Hematopoietic multipotent progenitor cell treated with erythropoietin and hydrocortisone succinate and interleukin-3 and kit ligand, for 15 days (in vitro differentiated cells): ENCODE results near the gene DIO3.

Source experiments
- DNase-seq: peaks from one replicate; pipeline ENCODE4 v3.0.0-alpha.2; 2015; ENCODE audit warnings: low spot score

The DIO3 gene

GRCh38 chr14:101561145-101561896 lies at the start of gene DIO3:
Gene DIO3, plus strand, starts transcription at chr14:101561495.
- DNase-seq: no peak

GRCh38 chr14:101511620-101512375 lies 49.5 kb upstream of the DIO3 start:
- DNase-seq: no peak

DNA sequence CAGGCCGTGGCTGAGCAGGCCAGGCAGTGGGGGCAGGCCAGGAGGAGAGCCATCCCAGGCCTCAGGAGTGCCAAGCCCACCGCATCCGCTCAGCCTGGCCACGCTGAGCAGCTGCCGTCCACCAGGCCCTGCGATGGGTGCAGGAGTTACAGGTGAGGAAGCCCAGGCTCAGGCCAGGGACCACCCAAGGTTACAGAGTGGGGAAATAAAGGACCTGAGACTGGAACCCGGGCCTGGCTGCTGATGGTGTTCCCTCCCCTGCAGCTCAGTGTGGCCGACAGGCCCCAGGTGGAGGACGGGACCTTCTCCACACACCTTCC lies 49.0 kb upstream of the DIO3 start:
- DNase-seq: no peak

DNA sequence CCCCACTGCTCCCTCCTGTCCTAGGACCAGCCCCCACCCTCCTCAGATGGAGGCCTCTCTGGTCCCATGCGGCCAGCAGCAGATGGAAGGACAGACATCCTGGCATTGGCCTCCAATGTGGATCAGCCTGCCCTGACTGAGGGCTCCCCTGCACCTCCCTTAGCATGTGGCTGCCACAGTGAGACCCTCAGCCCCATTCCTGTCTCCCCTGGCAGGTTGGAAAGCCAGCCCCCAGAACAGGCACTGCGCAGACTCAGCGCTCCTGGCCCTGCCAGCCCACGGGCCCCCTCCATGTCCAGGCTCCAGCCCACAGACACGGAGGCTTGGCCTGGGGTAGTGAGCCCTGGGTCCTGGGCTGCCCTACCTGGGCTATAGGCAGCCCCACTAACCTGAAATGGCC lies 47.2 kb upstream of the DIO3 start:
- no peak for DNase-seq

- no peak for DNase-seq
Measured at GRCh38 chr14:101516401-101516800, 44.9 kb upstream of the DIO3 start.

GRCh38 chr14:101518611-101519473 lies 42.5 kb upstream of the DIO3 start:
- no peak for DNase-seq

GRCh38 chr14:101520621-101521472 lies 40.4 kb upstream of the DIO3 start:
- DNase-seq: no peak

DNA sequence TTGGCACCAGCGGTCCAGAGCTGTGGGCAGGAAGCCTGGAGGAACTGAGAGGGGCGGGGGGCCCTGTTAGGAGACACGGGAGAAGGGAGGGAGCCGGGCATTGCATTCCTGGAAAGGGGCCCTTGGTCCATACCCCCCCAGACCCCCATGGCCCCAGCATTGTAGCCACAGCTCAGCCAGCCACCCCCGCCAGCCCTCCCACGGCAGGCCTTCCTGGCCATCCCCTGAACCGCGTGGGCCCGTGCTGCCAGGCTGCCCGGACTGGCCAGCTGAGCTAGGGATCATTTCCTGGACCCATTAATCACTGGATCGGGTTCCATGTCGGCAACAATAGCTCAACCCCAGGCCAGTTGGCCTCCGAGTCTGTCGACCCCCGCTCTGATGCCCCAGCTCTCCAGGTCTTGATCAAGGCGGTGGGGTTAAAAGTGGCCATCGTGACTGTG lies 39.8 kb upstream of the DIO3 start:
- DNase-seq: no peak

DNA sequence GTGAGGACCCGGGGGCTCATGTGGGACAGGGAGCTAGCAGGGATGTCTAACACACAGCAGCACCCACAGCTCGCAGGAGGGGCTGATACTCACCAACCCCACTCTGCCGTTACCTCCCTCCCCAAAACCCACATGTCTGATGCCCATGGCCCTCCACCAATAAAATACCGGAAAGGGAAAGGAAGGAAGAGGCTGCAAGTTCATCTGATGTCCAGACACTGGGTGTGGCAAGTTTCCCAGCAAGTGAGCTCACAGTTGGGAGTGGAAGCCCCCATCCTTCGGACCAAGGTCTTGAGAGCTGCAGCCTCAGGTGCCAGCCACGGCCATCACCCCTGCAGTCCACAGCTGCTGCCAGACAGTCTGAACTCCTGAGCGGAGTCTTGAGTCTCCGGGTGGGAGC lies 39.3 kb upstream of the DIO3 start:
- no peak for DNase-seq

- no peak for DNase-seq
Measured at GRCh38 chr14:101525640-101526527, 35.4 kb upstream of the DIO3 start.

GRCh38 chr14:101527987-101528386 lies 33.3 kb upstream of the DIO3 start:
- DNase-seq: no peak

- DNase-seq: no peak
Measured at GRCh38 chr14:101529079-101529478, 32.2 kb upstream of the DIO3 start.

DNA sequence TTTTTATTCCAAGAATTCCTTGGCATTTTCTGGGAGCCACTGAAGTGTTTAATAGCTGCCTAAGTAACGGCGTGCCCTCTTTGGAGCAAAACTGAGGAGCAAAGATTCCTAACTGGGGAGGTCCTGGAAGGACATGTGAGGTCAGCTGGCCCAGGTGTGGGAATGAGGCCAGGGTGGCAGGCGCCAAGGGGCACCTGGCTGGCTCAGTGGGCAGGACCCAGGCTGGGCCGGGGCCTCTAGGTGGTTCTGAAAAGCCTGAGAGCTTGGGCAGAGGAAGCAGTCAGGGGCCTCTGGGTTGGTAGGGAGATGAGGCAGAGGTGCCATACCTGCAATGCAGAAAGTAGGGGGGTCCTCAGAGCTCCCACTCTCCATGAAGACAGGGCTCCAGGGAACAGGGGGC lies 27.1 kb upstream of the DIO3 start:
- DNase-seq: no peak

DNA sequence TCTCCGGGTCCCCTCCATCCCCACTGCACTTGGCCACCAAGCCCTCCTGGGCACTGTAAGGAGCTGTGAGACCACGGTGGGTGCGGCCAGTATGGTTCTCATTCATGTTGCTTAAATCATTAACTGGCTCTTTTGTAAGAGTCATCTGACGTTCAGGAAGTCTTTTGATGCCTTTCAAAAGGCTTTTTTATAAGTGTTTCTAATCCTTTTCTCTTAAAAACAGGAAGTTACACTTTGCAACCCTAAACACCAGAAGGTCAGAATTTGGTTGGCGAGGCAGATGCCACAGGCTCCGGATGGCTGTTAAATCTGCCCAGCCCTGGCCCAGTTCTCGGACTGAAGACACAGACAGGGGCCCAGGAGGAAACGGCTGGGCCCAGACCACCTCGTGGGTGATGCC lies 26.1 kb upstream of the DIO3 start:
- DNase-seq: no peak

DNA sequence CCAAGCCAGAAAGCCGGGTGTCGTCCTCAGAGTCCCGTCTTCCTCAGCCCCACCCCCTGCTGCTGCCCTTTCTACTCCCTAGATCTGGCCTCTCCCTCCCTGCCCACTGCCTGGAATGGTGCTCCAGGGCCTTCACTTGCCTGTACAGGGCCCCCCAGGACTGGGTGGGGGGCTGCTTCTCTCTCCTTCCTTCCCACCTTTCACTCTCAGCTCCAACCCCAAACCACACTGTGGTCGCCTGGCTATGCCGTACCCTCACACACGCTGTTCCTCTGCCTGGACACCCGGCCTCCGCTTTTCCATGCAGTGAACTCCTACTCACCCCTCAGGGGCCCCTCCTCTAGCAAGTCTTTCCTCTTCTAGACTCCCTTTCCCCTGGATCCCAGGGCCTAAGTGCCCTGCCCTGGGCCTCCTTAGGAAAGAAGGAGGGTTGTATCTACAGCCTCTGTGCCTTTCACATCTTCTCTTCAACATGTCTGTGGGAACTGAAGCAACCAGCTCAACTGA lies 25.5 kb upstream of the DIO3 start:
- DNase-seq: no peak

DNA sequence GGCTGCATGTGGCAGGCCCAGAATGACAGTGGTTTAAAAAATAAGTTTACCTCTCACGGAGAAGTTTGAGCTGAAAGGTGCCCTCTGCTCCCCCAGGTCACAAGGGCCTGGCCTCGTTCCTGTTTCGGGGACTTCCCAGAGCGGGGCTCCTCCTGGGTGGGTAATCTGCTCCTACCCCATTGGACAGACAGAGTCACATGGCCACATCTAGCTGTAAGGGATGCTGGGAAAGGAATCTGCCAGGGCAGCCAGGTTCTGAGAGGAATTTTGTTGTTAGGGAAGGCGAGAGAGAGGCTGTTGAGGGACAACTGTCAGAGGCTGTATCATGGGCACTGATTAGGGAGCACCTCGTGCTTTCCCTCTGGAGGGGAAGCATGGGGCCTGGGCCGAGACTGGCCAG lies 24.0 kb upstream of the DIO3 start:
- no peak for DNase-seq

- DNase-seq: no peak
Measured at GRCh38 chr14:101538878-101539277, 22.4 kb upstream of the DIO3 start.

DNA sequence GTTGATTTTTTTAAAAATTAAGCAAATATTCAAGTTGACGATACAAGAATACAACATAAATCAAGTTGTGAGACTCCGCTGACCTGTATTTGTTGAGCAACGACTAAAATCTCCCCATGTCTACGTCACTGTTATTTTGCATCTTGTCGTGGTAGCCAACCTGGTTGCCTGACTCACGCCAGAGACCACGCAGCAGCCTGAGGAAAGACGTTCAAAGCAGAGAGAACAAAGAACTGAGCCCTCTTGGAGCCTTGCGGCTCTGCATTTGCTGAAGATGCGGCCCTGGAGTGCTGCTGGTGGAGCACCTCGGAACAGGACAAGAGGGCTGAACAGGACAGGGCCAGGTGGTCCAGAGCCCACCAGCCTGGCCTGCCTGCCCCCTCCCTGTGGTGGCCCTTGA lies 21.4 kb upstream of the DIO3 start:
- DNase-seq: no peak

DNA sequence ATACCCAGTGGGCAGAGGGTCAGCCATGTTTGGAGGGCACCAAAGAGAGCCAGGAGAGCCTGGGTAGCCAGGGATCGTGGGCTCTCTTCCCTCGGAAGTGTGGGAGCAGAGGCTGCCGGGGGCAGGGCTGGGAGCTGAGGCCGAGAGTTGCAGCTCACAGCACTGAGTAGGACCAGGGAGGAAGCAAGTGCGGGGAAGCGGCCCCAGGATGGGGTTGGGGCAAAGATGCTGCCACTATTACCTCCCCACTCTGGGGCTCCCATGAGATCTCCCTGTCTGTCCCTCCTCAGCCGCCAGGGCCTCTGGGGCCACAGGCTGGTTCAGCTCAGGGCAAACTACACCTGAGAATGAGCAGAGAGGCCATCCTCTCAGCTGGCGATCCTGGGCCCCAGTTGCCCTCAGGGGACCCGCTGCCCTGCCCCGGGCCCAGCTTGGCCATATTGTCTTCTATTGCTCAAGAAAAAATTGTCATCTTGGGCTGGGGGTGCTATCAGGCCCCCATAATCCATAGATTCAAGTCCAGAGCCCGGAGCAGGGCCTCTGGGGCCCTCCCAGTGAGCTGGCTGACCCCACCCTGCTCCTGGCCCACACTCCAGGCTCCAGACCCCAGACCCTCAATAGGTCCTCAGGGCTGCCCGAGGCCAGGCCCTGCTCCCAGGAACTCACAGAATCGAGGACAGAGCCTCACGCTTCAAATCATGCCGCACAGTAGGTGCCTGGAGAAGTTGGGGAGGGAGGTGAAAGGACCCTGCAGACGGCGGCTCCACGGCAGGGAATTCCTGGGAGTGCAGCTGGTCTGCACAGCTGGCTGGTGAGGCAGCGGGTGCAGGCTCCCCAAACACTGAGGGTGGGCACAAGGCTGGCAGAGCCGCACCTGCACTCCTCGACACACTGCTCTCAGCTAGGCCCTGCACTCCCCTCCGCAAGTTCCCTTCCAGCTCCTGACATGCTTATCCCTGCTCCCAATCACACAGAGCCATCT lies 20.5 kb upstream of the DIO3 start:
- DNase-seq: no peak
